ENCODE data around the gene ARHGAP25. TPM values are rescaled to one million over a fixed set of nuclear protein-coding genes. Genes with fewer than 3 reads are reported as not detected.

The ARHGAP25 gene
- total and polyA plus RNA-seq, 4 donors: 3.5 to 7.0 (median 5.3) TPM

DNA sequence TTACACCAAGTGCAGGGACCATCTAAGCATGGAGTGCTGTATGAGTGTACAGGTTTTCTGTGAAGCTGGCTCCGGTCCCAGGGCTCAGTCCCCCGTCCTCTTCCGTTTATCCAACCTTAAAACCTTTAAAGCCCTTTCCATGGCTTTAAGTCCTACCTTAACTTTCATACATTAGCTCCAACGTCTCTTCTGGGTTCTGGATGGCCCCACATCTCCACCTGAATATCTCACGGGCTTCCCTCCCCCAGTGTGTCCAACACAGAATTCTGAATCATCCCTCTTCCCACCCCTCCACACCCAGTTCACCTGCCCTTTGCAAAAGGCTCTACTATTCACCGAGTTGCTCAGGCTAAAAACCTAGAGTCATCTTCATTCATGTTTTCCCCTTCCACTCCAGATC lies 12.8 kb downstream of the ARHGAP25 start:
- DNase-seq (ENCODE audit: low spot score): peak; percentile 10
- no peak overlapping the region for H3K4me3 ChIP-seq (ENCODE audit: low read depth in 1 of 3, low read length in 3 of 3)
- no peaks in the 10 kb centered on the region for H3K27me3 ChIP-seq (ENCODE audit: control insufficient read depth in 4 of 4, insufficient read depth in 4 of 4, low read length in 3 of 4)
- H3K9me3 ChIP-seq (ENCODE audit: control insufficient read depth in 4 of 4, low read length in 3 of 4): no peaks in the 10 kb centered on the region
- peaks cover 0 to 5% (median 2%) of the 10 kb centered on the region in 4 donors for H3K4me1 ChIP-seq (ENCODE audit: control insufficient read depth in 4 of 4, insufficient read depth in 4 of 4, low read length in 3 of 4)
- TF ChIP-seq, protein P1, sequence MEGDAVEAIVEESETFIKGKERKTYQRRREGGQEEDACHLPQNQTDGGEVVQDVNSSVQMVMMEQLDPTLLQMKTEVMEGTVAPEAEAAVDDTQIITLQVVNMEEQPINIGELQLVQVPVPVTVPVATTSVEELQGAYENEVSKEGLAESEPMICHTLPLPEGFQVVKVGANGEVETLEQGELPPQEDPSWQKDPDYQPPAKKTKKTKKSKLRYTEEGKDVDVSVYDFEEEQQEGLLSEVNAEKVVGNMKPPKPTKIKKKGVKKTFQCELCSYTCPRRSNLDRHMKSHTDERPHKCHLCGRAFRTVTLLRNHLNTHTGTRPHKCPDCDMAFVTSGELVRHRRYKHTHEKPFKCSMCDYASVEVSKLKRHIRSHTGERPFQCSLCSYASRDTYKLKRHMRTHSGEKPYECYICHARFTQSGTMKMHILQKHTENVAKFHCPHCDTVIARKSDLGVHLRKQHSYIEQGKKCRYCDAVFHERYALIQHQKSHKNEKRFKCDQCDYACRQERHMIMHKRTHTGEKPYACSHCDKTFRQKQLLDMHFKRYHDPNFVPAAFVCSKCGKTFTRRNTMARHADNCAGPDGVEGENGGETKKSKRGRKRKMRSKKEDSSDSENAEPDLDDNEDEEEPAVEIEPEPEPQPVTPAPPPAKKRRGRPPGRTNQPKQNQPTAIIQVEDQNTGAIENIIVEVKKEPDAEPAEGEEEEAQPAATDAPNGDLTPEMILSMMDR (IDR thresholded peaks at IDR 0.05; ENCODE audit: low read depth, low read length, missing input control): no peak
- TF ChIP-seq, protein P2, sequence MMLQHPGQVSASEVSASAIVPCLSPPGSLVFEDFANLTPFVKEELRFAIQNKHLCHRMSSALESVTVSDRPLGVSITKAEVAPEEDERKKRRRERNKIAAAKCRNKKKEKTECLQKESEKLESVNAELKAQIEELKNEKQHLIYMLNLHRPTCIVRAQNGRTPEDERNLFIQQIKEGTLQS (IDR thresholded peaks at IDR 0.05): no peak
- TF ChIP-seq TAF1 (conservative IDR thresholded peaks at IDR 0.05): no peak
- 89% methylated on average over 6 of the region's 6 CpGs for WGBS
- H3K9ac ChIP-seq (ENCODE audit: low read depth in 1 of 2, low read length in 2 of 2): no peak overlapping the region
- no peak overlapping the region for H3K27ac ChIP-seq (ENCODE audit: low read depth in 1 of 2, low read length in 2 of 2)
- no peaks in the 10 kb centered on the region for H3K36me3 ChIP-seq (ENCODE audit: control insufficient read depth in 4 of 4, insufficient read depth in 3 of 4, low read depth in 1 of 4, low read length in 3 of 4)

DNA sequence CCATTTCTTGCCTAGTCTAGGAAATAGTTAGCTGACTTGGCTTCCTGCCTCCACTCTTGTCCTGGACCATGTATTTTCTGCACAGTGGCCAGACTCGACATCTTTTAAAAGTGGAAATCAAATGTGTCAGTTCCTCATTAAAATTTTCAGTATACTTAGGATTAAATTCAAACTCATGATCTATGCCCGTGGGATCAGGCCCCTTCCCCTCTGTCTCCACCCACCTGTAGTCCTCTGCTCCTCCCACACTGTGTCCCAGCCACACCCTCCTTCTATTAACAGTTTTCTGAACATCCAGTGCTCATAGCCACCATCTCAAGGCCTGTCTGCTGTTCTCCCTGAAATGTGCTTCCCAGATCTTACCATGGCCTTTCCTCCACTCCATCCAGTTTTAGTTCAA lies 13.3 kb downstream of the ARHGAP25 start:
- TF ChIP-seq RXRA (IDR thresholded peaks at IDR 0.05) (no peak), FOXA2 (IDR thresholded peaks at IDR 0.05) (no peak)
- TF ChIP-seq, protein P2 (IDR thresholded peaks at IDR 0.05): no peak
- Histone ChIP-seq H3K9me3 (ENCODE audit: control insufficient read depth in 4 of 4, low read length in 3 of 4) (no peaks in the 10 kb centered on the region), H3K4me3 (ENCODE audit: low read depth in 1 of 3, low read length in 3 of 3) (no peak overlapping the region), H3K4me1 (ENCODE audit: control insufficient read depth in 4 of 4, insufficient read depth in 4 of 4, low read length in 3 of 4) (peaks cover 0 to 5% (median 1%) of the 10 kb centered on the region in 4 donors), H3K27ac (ENCODE audit: low read depth in 1 of 2, low read length in 2 of 2) (no peak overlapping the region), H3K27me3 (ENCODE audit: control insufficient read depth in 4 of 4, insufficient read depth in 4 of 4, low read length in 3 of 4) (no peaks in the 10 kb centered on the region), H3K9ac (ENCODE audit: low read depth in 1 of 2, low read length in 2 of 2) (no peak overlapping the region), H3K36me3 (ENCODE audit: control insufficient read depth in 4 of 4, insufficient read depth in 3 of 4, low read depth in 1 of 4, low read length in 3 of 4) (no peaks in the 10 kb centered on the region)
- WGBS: 66% methylated on average over 2 of the region's 2 CpGs
- DNase-seq (ENCODE audit: low spot score): peak; percentile 16

DNA sequence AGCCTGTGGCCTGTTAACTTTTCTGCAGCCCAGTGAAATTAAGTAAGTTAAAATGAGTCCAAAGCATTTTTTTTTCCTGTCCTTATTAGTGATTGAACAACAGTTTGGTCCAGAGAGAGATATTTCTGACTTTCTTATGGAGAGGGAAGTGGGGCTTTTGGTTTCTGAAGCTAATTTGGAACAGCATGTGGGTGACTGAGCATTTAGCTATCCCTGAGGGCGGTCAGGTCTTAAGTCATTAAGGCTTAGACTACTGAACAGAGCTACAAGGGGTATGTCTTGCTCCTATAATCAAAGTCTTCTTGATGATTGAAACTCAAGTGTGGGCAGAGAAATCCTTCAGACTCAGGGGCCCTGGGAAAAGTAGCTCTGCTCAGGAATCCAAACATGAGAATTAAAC lies 14.0 kb downstream of the ARHGAP25 start:
- no peak for DNase-seq (ENCODE audit: low spot score)
- no peak overlapping the region for H3K9ac ChIP-seq (ENCODE audit: low read depth in 1 of 2, low read length in 2 of 2)
- H3K4me1 ChIP-seq (ENCODE audit: control insufficient read depth in 4 of 4, insufficient read depth in 4 of 4, low read length in 3 of 4): peaks cover 0 to 5% (median 1%) of the 10 kb centered on the region in 4 donors
- 89% methylated on average over 1 of the region's 1 CpG for WGBS
- TF ChIP-seq, protein P3, sequence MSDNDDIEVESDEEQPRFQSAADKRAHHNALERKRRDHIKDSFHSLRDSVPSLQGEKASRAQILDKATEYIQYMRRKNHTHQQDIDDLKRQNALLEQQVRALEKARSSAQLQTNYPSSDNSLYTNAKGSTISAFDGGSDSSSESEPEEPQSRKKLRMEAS (IDR thresholded peaks at IDR 0.05): no peak
- TF ChIP-seq, protein P1 (IDR thresholded peaks at IDR 0.05; ENCODE audit: low read depth, low read length, missing input control): no peak
- TF ChIP-seq HNF4A (conservative IDR thresholded peaks at IDR 0.05) (no peak), RAD21 (IDR thresholded peaks at IDR 0.05) (no peak), TAF1 (conservative IDR thresholded peaks at IDR 0.05) (no peak), GABPA (IDR thresholded peaks at IDR 0.05 in 1 of 2, conservative IDR thresholded peaks at IDR 0.05 in 1 of 2) (no peak), YY1 (IDR thresholded peaks at IDR 0.05) (no peak), SP1 (IDR thresholded peaks at IDR 0.05) (no peak), JUND (IDR thresholded peaks at IDR 0.05) (no peak), EGR1 (IDR thresholded peaks at IDR 0.05; ENCODE audit: low read depth in 2 of 2) (no peak)
- TF ChIP-seq, protein P4, sequence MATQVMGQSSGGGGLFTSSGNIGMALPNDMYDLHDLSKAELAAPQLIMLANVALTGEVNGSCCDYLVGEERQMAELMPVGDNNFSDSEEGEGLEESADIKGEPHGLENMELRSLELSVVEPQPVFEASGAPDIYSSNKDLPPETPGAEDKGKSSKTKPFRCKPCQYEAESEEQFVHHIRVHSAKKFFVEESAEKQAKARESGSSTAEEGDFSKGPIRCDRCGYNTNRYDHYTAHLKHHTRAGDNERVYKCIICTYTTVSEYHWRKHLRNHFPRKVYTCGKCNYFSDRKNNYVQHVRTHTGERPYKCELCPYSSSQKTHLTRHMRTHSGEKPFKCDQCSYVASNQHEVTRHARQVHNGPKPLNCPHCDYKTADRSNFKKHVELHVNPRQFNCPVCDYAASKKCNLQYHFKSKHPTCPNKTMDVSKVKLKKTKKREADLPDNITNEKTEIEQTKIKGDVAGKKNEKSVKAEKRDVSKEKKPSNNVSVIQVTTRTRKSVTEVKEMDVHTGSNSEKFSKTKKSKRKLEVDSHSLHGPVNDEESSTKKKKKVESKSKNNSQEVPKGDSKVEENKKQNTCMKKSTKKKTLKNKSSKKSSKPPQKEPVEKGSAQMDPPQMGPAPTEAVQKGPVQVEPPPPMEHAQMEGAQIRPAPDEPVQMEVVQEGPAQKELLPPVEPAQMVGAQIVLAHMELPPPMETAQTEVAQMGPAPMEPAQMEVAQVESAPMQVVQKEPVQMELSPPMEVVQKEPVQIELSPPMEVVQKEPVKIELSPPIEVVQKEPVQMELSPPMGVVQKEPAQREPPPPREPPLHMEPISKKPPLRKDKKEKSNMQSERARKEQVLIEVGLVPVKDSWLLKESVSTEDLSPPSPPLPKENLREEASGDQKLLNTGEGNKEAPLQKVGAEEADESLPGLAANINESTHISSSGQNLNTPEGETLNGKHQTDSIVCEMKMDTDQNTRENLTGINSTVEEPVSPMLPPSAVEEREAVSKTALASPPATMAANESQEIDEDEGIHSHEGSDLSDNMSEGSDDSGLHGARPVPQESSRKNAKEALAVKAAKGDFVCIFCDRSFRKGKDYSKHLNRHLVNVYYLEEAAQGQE (IDR thresholded peaks at IDR 0.05): no peak
- TF ChIP-seq, protein P5, sequence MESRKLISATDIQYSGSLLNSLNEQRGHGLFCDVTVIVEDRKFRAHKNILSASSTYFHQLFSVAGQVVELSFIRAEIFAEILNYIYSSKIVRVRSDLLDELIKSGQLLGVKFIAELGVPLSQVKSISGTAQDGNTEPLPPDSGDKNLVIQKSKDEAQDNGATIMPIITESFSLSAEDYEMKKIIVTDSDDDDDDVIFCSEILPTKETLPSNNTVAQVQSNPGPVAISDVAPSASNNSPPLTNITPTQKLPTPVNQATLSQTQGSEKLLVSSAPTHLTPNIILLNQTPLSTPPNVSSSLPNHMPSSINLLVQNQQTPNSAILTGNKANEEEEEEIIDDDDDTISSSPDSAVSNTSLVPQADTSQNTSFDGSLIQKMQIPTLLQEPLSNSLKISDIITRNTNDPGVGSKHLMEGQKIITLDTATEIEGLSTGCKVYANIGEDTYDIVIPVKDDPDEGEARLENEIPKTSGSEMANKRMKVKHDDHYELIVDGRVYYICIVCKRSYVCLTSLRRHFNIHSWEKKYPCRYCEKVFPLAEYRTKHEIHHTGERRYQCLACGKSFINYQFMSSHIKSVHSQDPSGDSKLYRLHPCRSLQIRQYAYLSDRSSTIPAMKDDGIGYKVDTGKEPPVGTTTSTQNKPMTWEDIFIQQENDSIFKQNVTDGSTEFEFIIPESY (IDR thresholded peaks at IDR 0.05): no peak
- no peak overlapping the region for H3K27ac ChIP-seq (ENCODE audit: low read depth in 1 of 2, low read length in 2 of 2)
- no peaks in the 10 kb centered on the region for H3K27me3 ChIP-seq (ENCODE audit: control insufficient read depth in 4 of 4, insufficient read depth in 4 of 4, low read length in 3 of 4)
- H3K4me3 ChIP-seq (ENCODE audit: low read depth in 1 of 3, low read length in 3 of 3): no peak overlapping the region
- H3K36me3 ChIP-seq (ENCODE audit: control insufficient read depth in 4 of 4, insufficient read depth in 3 of 4, low read depth in 1 of 4, low read length in 3 of 4): no peaks in the 10 kb centered on the region
- H3K9me3 ChIP-seq (ENCODE audit: control insufficient read depth in 4 of 4, low read length in 3 of 4): no peaks in the 10 kb centered on the region
